Stomach (tissue), 4 donors: ENCODE measurements around the gene TRHDE.

Experiments used
- CTCF ChIP-seq, 7 experiments: fragments of 450-650 bp in 4 of 7; fragments of 200-600 bp in 3 of 7; sonication (generic) in 3 of 7; IDR thresholded peaks; one replicate each; pipeline ENCODE4 v1.5.1; 2016 to 2019; ENCODE audit warnings: antibody characterized with exemption in 7 of 7, control low read depth in 2 of 7, mild to moderate bottlenecking in 1 of 7
- POLR2A ChIP-seq, 4 donors: fragments of 450-650 bp; IDR thresholded peaks; one replicate each; pipeline ENCODE4 v1.6.1; 2016; ENCODE audit warnings: antibody characterized with exemption in 4 of 4, control low read depth in 2 of 4, mild to moderate bottlenecking in 1 of 4, moderate library complexity in 1 of 4
- POLR2AphosphoS5 ChIP-seq, 3 donors: sonication (generic); formaldehyde crosslinking; IDR thresholded peaks; one replicate each; pipeline ENCODE4 v1.6.1; 2016; ENCODE audit warnings: antibody characterized with exemption in 3 of 3

- TF ChIP-seq CTCF (IDR thresholded peaks at IDR 0.05) (no peak), POLR2AphosphoS5 (IDR thresholded peaks at IDR 0.05) (no peak), POLR2A (IDR thresholded peaks at IDR 0.05) (no peak)
These were observed 346.6 kb downstream of the TRHDE start for GRCh38 chr12:72618764-72619163.
